ENCODE data around the gene GOLGA6L6.
"Not testable (repeated sequence)": the region's sequence is repeated elsewhere in the genome, so short reads cannot be mapped to it uniquely, and the experiment has no call there.

Gene GOLGA6L6

GRCh38 chr15:20541700-20542099 lies at the start of gene GOLGA6L6:
Gene GOLGA6L6, minus strand, starts transcription at chr15:20541800. Its CDS starts 91 bp downstream, at chr15:20541709.
- not testable (repeated sequence) for DNase-seq (ENCODE audit: low read depth in 2 of 2)

DNA sequence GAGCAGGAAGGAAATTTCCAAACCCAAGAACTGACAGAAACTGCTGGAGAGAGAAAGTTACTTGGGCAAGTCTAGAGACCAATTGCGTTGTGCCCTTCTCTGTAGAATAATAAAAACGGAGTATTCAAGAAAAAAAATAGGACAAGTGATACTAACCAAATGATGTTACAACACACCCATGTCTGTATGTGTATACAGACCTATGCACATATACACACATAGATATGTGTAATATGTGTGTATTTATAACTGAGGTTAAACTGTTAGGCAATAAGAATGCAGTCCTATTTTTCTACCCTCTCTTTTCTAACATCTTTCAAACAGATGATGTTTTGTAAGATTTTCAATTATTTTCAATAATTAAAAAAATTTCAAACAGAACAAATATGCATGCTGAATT lies 48.5 kb upstream of the GOLGA6L6 start:
- not testable (repeated sequence) for DNase-seq (ENCODE audit: low read depth in 2 of 2)

DNA sequence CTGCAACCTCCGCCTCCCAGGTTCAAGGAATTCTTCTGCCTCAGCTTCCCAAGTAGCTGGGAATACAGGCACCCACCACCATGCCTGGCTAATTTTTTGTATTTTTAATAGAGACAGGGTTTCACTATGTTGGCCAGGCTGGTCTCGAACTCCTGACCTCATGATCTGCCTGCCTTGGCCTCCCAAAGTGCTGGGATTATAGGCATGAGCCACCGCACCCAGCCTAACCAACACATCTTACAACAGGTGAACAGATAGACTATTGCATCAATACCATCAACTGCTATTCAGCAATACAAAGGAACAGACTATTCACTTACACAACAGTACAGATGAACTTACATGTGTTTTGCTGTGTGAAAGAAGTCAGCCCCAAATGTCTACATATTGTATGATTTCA lies 45.2 kb upstream of the GOLGA6L6 start:
- not testable (repeated sequence) for DNase-seq (ENCODE audit: low read depth in 2 of 2)

DNA sequence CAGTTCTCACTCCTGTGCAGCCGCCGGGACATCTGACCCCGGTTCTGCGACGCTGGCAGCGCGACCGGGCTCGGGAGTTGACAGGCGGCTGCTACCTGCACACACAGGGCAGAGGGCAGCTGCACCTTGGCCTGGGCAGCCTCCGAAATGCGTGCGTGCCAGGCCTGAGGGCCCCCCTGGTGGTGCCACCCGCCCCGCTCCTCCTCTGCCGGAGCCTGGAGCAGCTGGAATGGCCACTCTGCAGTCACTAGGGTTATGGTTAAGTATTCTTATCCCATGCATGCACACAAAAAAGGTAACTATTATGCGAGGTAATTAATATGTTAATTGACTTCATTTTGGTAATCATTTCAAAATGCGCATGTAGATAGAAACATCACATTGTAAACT lies 41.1 kb upstream of the GOLGA6L6 start:
- not testable (repeated sequence) for DNase-seq (ENCODE audit: low read depth in 2 of 2)

- not testable (repeated sequence) for DNase-seq (ENCODE audit: low read depth in 2 of 2)
Measured at GRCh38 chr15:20582109-20582725, 40.6 kb upstream of the GOLGA6L6 start.

- DNase-seq (ENCODE audit: low read depth in 2 of 2) = not testable (repeated sequence)
Measured at GRCh38 chr15:20581261-20582108, 39.9 kb upstream of the GOLGA6L6 start.

GRCh38 chr15:20579662-20580061 lies 38.1 kb upstream of the GOLGA6L6 start:
- not testable (repeated sequence) for DNase-seq (ENCODE audit: low read depth in 2 of 2)

GRCh38 chr15:20551289-20551688 lies 9.7 kb upstream of the GOLGA6L6 start:
- DNase-seq (ENCODE audit: low read depth in 2 of 2) = not testable (repeated sequence)

DNA sequence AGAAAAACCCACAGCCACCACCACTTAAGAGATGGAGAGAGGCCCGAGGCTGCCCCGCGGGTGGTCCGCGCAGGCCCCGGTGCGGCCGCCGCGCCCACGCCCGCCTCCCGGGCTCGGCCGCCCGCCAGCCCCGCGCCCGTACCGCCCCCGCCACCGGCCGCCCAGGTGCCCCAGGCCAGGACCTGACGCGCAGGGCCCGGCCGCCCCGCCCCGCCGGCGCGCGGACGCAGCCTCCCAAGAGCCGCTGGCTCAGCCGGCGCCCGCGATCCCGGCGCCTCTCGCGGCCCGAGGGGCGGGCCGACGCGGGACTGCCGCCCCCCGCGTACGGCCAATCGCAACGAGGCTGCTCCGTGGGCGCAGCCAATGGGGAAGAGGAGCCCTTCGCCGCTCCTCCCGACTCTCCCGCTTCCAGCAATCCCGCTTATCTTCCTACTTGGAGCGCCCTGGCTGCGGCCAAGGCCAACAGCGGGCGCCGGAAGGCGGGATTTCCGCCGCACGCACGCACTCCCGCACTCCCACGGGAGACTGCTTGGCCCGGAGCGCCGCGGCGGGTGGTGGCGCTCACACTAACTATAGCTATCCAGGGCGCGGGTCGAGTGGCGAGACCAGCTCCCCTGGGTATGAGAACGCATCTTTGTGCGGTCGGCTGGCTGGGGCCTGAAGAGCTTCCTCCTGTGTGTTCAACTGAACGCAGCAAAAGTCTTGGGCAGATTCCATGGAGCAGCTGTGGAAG lies 35.5 kb downstream of the GOLGA6L6 start:
- DNase-seq (ENCODE audit: low read depth in 2 of 2) = not testable (repeated sequence)

GRCh38 chr15:20502839-20503238 lies 38.8 kb downstream of the GOLGA6L6 start:
- DNase-seq (ENCODE audit: low read depth in 2 of 2) = not testable (repeated sequence)

DNA sequence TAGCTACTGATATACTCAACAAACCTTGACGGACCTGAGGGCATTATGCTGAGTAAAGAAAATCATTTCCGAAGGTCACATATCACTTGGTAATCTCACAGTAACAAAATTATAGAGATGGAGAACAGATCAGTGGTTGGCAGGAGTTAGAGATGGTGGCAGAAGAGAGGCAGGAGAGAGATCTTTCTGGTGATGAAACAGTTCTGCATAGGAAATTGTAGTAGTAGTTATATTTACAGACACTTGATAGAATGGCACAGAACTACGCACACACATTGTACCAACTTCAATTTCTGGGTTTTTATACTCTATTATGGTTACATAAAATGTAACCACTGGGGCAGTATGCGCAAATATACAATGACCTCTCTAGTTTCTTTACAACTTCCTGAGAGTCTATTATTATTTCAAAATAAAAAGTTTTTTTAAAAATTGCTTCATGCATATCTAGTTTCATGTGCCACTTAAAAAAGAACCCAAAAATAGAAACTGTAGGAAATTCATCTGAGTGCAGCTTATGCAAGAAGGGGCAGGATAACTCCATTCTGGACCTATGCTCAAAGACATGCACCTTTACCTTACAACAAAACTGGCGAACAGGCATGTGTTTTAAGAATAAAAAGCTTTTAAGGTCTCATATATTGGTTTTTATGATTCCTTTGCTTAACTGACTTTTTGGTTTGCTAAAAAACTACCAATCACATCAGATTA lies 39.9 kb downstream of the GOLGA6L6 start:
- not testable (repeated sequence) for DNase-seq (ENCODE audit: low read depth in 2 of 2)

DNA sequence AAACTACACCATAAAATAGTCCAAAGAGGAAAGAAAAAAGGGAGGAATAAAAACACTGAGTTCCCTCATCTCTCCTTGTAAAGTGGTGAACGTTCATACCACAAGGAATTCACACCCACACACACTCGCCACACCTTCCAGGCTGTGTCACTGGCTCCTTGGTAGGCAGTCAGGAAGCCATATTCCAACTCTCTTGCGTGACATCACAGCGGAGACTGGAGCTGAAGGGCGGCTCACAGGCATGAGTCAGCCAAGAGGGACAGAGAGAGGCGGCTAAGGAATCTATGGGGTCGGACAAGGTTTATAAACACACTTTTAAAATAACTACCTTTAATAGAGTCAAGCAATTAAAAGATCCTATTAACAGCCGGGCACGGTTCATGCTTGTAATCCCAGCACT lies 43.8 kb downstream of the GOLGA6L6 start:
- DNase-seq (ENCODE audit: low read depth in 2 of 2) = not testable (repeated sequence)

DNA sequence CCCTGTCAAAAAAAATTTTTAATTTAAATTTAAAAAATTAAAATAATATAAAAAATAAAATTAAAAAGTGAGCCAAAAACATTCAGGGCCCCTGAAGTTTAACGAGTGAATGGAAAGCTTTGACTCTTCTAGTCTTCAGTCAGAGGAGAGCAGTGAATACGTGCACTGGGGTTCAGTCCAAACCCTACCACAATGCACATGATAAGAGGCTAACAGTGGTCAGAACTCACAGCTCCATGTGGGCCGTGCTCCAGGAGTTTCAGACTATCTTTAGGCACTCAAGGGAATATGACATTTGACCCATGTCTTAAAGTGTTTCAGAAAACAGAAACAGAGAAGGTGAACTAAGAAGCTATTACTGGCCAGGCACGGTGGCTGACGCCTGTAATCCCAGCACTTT lies 48.6 kb downstream of the GOLGA6L6 start:
- DNase-seq (ENCODE audit: low read depth in 2 of 2) = not testable (repeated sequence)

GRCh38 chr15:20492598-20492997 lies 49.0 kb downstream of the GOLGA6L6 start:
- DNase-seq (ENCODE audit: low read depth in 2 of 2) = not testable (repeated sequence)

GRCh38 chr15:20489320-20489719 lies 52.3 kb downstream of the GOLGA6L6 start:
- DNase-seq (ENCODE audit: low read depth in 2 of 2) = not testable (repeated sequence)

Measured in stimulated activated CD8-positive, alpha-beta memory T cell treated with anti-CD3 and anti-CD28 coated beads, Interleukin-7, amount 100 ng/mL, for 4 hours (primary cell).